Measurements from ENCODE around the gene LOC101059915.

Gene LOC101059915

GRCh38 chrX:71629467-71629866, 37.9 kb upstream of the LOC101059915 start:
- TF ChIP-seq CTCF (IDR thresholded peaks at IDR 0.05; ENCODE audit: low read depth, low read length): no peak
- no peak overlapping the region for H3K4me3 ChIP-seq (ENCODE audit: low read depth, low read length)

DNA sequence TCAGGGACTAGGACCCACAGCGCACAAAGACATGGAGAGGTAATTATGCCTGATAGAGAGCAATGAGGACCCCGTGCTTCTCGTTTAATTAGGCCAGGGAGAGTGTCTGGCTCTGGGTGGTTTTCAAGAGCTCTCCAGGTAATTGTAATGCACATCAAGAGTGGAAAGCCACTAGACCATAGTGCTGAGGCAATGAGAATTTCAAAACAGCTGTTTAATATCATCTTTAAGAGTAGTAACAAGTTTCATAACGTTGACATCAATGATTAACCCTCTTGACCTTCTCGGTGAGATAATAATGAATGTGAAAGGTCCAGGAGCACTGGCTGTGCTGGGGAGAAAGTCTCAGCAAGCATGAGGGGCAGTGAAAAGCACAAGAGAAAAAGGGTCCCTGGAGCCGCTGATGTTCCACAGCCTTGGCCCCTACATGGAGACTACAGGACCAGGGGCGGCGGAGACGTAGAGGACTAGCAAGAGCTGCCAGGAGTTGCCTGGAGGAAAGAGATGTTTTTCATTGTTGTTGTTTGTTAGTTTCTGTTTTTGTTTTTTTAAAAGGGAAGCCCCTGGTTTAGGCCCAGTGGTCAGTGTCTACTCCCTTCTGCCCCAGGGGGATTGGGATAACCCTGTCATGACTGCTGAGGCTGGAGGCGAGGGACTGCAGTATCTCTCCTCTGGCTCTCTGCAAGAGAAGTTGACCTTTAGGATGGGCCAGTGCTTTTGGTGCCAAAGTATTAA, 34.3 kb upstream of the LOC101059915 start:
- no peak overlapping the region for H3K4me3 ChIP-seq (ENCODE audit: low read depth, low read length)
- no peak for TF ChIP-seq CTCF (IDR thresholded peaks at IDR 0.05; ENCODE audit: low read depth, low read length)

DNA sequence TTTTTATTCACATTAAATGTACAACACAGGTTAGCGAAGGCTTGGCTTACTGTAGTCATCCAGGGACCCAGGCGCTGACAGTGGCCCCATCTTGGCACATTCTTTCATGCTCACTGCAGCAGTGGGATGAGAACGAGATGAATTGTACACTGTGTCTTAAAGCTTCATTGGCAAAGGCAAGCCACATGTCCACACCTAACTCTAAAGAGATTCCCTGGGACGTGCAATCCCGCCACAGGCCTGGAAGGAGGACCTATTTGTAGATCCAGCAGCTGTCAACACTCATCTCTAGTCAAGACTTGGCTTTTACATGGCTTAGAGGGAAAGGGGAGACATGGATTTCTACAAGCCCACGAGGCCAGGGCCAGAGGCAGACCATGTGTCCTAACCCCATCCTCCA, 33.0 kb upstream of the LOC101059915 start:
- TF ChIP-seq CTCF (IDR thresholded peaks at IDR 0.05; ENCODE audit: low read depth, low read length): no peak
- no peak overlapping the region for H3K4me3 ChIP-seq (ENCODE audit: low read depth, low read length)

GRCh38 chrX:71636438-71637252, 30.7 kb upstream of the LOC101059915 start:
- H3K4me3 ChIP-seq (ENCODE audit: low read depth, low read length): no peak overlapping the region
- TF ChIP-seq CTCF (IDR thresholded peaks at IDR 0.05; ENCODE audit: low read depth, low read length): no peak

DNA sequence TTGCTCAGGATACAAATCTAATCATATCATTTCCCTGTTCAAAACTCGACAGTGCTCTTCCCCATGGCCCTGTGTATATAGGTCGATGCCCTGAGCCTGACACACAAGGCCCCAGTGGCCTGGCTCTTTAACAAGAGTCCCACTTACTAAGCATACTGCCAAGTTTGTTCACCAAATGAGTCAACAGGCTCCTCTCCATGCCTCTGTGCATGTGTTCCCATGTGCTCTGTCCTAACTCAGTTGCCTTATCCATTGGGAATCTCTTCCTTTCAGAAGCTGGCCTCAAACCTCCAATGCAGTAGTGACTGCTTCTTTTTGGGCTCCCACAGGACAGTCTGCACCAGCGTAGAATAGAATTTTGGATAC, 30.1 kb upstream of the LOC101059915 start:
- no peak for TF ChIP-seq CTCF (IDR thresholded peaks at IDR 0.05; ENCODE audit: low read depth, low read length)
- H3K4me3 ChIP-seq (ENCODE audit: low read depth, low read length): no peak overlapping the region

- TF ChIP-seq CTCF (IDR thresholded peaks at IDR 0.05; ENCODE audit: low read depth, low read length): no peak
- no peak overlapping the region for H3K4me3 ChIP-seq (ENCODE audit: low read depth, low read length)
Measured at GRCh38 chrX:71637848-71638247, 29.5 kb upstream of the LOC101059915 start.

GRCh38 chrX:71638409-71638808, 28.9 kb upstream of the LOC101059915 start:
- TF ChIP-seq CTCF (IDR thresholded peaks at IDR 0.05; ENCODE audit: low read depth, low read length): no peak

More at GRCh38 chrX:71638409-71638808, 28.9 kb upstream of the LOC101059915 start:
- no peak overlapping the region for H3K4me3 ChIP-seq (ENCODE audit: low read depth, low read length)

All from WI38 (cell line).